Esophagus muscularis mucosa (tissue), 4 donors: ENCODE measurements around the gene SETBP1. TPM values are rescaled to one million over a fixed set of nuclear protein-coding genes. Genes with fewer than 3 reads are reported as not detected.
A peak's percentile ranks its signal among the peaks of the same experiment; 100 is the strongest.

Experiments
- DNase-seq: peaks from one replicate; pipeline ENCODE4 v3.0.0-alpha.2; 2017; ENCODE audit errors: extremely low spot score
- H3K27ac ChIP-seq, 4 donors: fragments of 200-600 bp; sonication (generic); replicated peaks in 1 of 4; 1 replicate in 3 of 4; 2 replicates in 1 of 4; pipeline ENCODE4 v1.5.1; 2016 to 2019; ENCODE audit warnings: mild to moderate bottlenecking in 1 of 4
- H3K27me3 ChIP-seq, 4 donors: fragments of 200-600 bp; sonication (generic); one replicate each; pipeline versions ENCODE4 v1.5.1 to v1.6.0; 2016 to 2019
- H3K36me3 ChIP-seq, 4 donors: fragments of 200-600 bp; sonication (generic); one replicate each; pipeline ENCODE4 v1.5.1; 2016 to 2019
- H3K4me1 ChIP-seq, 4 donors: fragments of 200-600 bp; sonication (generic); one replicate each; pipeline ENCODE4 v1.5.1; 2016 to 2019
- H3K4me3 ChIP-seq, 4 donors: fragments of 200-600 bp; sonication (generic); 1 replicate in 2 of 4; 2 replicates in 2 of 4; pipeline ENCODE4 v1.5.1; 2016 to 2019; ENCODE audit warnings: mild to moderate bottlenecking in 4 of 4, moderate library complexity in 1 of 4
- H3K9me3 ChIP-seq, 4 donors: fragments of 200-600 bp; sonication (generic); 1 replicate in 3 of 4; 2 replicates in 1 of 4; pipeline ENCODE4 v1.5.1; 2016 to 2019
- EP300 ChIP-seq: sonication (generic); formaldehyde crosslinking; IDR thresholded peaks from one replicate; pipeline ENCODE4 v1.6.1; 2017; ENCODE audit warnings: antibody characterized with exemption
- POLR2A ChIP-seq: fragments of 450-650 bp; IDR thresholded peaks from one replicate; pipeline ENCODE4 v1.6.1; 2017; ENCODE audit warnings: antibody characterized with exemption, moderate library complexity, mild to moderate bottlenecking, low read depth
- POLR2AphosphoS5 ChIP-seq, 2 donors: sonication (generic); formaldehyde crosslinking; IDR thresholded peaks; one replicate each; pipeline ENCODE4 v1.6.1; 2017; ENCODE audit warnings: antibody characterized with exemption in 2 of 2
- WGBS: methylation state at CpG from one replicate; pipeline ENCODE4 v1.1.5; 2018; 5-methylcytosine and 5-hydroxymethylcytosine counted together
- intact Hi-C: fragments of 100-400 bp; cut with DNase I; formaldehyde crosslinking; loops from one replicate; pipeline ENCODE4 v1.15.1; 2023
- total RNA-seq, 4 donors: library from RNA; depleted of rRNA; stranded (reverse); fragments of >200 nt; gene quantifications; one replicate each; pipeline versions ENCODE4 v1.1.0 to v1.2.1, GENCODE V29; 2016
- TF ChIP-seq, protein P1 (sequence below), 3 experiments: fragments of 200-600 bp in 2 of 3; fragments of 450-650 bp in 1 of 3; sonication (generic) in 2 of 3; IDR thresholded peaks; one replicate each; pipeline ENCODE4 v1.5.1; 2017 to 2019; ENCODE audit warnings: antibody characterized with exemption in 3 of 3, mild to moderate bottlenecking in 2 of 3, moderate library complexity in 1 of 3

Gene SETBP1
- total RNA-seq, 4 donors from 2014 or later: 40.9 to 86.5 (median 65.1) TPM

GRCh38 chr18:44915213-44915612 is 234.5 kb downstream of the SETBP1 start:
- H3K27ac ChIP-seq: peak overlapping the region; percentile 54 to 62 (median 56)

DNA sequence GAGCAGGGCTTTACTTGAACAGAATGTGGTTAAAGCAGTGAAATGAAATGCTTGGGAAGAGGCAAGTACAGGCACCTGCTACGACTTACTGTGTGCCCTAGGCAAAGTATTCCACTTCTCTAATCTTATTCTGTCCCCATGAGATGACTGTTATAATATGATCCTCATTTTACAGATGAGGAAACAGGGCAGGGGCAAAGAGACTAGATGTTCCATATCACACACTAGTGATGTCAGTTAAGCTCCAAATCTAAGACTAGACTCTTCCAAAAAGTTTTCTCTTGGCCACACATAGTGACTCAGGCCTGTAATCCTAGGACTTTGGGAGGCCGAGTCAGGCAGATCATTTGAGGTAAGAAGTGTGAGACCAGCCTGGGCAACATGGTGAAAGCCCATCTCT is 235.0 kb downstream of the SETBP1 start:
- Histone ChIP-seq H3K27ac (peak overlapping the region; percentile 54 to 62 (median 56)), H3K9me3 (no peaks in the 10 kb centered on the region), H3K4me3 (no peak overlapping the region), H3K4me1 (peaks cover 21 to 59% (median 38%) of the 10 kb centered on the region in 4 donors), H3K36me3 (no peaks in the 10 kb centered on the region), H3K27me3 (no peaks in the 10 kb centered on the region)
- TF ChIP-seq, protein P1, sequence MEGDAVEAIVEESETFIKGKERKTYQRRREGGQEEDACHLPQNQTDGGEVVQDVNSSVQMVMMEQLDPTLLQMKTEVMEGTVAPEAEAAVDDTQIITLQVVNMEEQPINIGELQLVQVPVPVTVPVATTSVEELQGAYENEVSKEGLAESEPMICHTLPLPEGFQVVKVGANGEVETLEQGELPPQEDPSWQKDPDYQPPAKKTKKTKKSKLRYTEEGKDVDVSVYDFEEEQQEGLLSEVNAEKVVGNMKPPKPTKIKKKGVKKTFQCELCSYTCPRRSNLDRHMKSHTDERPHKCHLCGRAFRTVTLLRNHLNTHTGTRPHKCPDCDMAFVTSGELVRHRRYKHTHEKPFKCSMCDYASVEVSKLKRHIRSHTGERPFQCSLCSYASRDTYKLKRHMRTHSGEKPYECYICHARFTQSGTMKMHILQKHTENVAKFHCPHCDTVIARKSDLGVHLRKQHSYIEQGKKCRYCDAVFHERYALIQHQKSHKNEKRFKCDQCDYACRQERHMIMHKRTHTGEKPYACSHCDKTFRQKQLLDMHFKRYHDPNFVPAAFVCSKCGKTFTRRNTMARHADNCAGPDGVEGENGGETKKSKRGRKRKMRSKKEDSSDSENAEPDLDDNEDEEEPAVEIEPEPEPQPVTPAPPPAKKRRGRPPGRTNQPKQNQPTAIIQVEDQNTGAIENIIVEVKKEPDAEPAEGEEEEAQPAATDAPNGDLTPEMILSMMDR (IDR thresholded peaks at IDR 0.05): no peak
- TF ChIP-seq POLR2A (no peak), EP300 (no peak), POLR2AphosphoS5 (IDR thresholded peaks at IDR 0.05) (no peak)
- DNase-seq: no peak
- intact Hi-C loops: no loop called here
- WGBS: 91% methylated on average over 2 of the region's 2 CpGs

More at GRCh38 chr18:44915213-44915612, 234.5 kb downstream of the SETBP1 start:
- no peaks in the 10 kb centered on the region for H3K9me3 ChIP-seq
- TF ChIP-seq, protein P1 (IDR thresholded peaks at IDR 0.05): no peak
- TF ChIP-seq EP300 (no peak), POLR2AphosphoS5 (IDR thresholded peaks at IDR 0.05) (no peak), POLR2A (no peak)
- 90% methylated on average over 2 of the region's 2 CpGs for WGBS
- intact Hi-C loops: no loop called here
- no peaks in the 10 kb centered on the region for H3K36me3 ChIP-seq
- peaks cover 21 to 60% (median 38%) of the 10 kb centered on the region in 4 donors for H3K4me1 ChIP-seq
- H3K27me3 ChIP-seq: no peaks in the 10 kb centered on the region
- H3K4me3 ChIP-seq: no peak overlapping the region
- no peak for DNase-seq

DNA sequence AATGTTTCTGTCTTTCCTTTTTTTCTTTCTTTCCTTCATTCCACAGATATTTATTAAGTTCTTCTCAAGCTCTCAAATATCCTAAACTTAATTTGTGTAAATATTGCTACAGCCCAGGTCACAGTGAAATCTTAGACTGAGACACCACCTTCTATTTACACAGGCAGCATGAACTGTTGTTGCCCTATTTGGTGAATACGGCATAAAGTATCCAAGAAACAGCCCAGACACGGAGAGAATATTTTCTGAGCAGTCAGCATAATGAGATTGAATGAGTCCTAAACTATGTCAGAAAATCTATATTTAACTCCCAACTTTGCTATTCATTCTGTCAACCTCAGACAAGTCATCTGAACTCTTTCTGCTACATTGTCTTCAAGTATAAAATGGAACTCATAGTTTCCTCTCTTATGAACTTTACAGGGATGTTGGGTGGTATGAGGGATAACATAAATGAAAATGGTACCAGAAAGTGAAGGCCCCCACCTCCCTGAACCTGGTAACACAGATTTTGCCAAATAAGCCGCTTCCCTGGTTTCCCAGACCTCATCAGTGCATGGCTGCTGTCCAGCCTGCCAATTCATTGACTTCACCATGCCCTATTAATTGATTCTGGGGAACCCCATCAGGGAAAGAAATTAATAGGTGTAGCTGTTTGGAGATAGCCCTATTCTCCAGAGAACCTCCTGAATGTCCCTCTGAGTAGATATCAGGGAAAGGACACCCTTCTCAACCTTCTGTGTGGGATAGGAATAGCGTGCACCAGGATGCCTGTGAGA is 235.9 kb downstream of the SETBP1 start:
- Histone ChIP-seq H3K4me3 (no peak overlapping the region), H3K27me3 (no peaks in the 10 kb centered on the region), H3K9me3 (no peaks in the 10 kb centered on the region), H3K4me1 (peaks cover 21 to 59% (median 38%) of the 10 kb centered on the region in 4 donors), H3K36me3 (no peaks in the 10 kb centered on the region), H3K27ac (peak overlapping the region; percentile 54 to 62 (median 56))
- TF ChIP-seq POLR2A: no peak
- TF ChIP-seq EP300: no peak
- TF ChIP-seq, protein P1 (IDR thresholded peaks at IDR 0.05): no peak
- no peak for TF ChIP-seq POLR2AphosphoS5 (IDR thresholded peaks at IDR 0.05)
- DNase-seq: no peak
- 70% methylated on average over 4 of the region's 4 CpGs for WGBS
- intact Hi-C loops: no loop called here

DNA sequence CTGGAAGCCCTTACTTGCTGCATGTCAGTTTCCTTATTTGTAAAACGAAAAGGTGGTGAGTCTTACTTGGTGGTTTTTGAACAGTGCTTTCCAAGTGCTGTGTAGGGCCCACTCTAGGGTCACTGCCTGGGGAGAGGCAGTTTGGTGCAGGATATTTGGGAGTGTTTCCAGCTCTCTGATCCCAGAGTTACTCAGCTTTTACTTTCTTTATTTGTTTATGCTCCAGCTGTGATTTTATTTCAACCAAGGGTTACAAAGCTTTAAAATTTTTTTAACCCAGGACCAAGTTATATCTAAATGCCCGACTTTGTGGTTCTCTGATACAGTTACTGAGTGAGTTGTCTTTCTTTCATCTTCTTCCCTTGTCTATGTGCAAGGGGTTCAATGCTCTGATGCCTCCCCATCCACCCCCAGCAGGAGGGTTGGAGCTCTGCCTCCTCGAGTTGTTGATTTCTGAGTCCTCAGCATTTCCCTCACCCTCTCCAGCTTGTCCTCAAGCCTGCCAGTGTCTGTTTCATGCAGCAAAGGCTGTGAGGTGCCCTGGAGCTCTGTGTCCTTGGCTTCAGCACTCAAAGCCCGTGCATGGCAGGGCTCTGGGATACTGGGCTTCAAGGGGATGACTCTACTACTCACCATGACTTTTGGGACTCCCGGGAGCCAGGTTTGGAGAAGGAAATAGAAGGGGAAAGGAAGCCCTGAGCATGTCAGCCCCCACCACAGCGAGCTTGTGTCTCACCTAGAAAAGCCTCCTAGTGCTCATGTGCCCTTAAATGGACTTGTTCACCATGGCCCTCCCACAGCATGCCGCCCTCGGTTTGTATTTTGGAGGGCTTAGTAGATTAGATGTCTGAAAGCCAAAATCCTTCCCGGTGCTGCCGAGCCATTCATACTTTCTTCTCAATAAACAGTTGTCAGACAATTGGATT is 236.8 kb downstream of the SETBP1 start:
- H3K4me3 ChIP-seq: no peak overlapping the region
- intact Hi-C loops: no loop called here
- no peaks in the 10 kb centered on the region for H3K9me3 ChIP-seq
- H3K27ac ChIP-seq: peak overlapping the region; percentile 54 to 62 (median 56)
- TF ChIP-seq EP300: no peak
- no peak for TF ChIP-seq POLR2A
- TF ChIP-seq POLR2AphosphoS5 (IDR thresholded peaks at IDR 0.05): no peak
- TF ChIP-seq, protein P1 (IDR thresholded peaks at IDR 0.05): no peak
- peaks cover 21 to 59% (median 38%) of the 10 kb centered on the region in 4 donors for H3K4me1 ChIP-seq
- DNase-seq: no peak
- WGBS: 53% methylated on average over 10 of the region's 10 CpGs
- H3K27me3 ChIP-seq: no peaks in the 10 kb centered on the region
- no peaks in the 10 kb centered on the region for H3K36me3 ChIP-seq
